DMS 273 (cell line): ENCODE data around the gene TMEM131.
"Not testable (repeated sequence)": the region's sequence is repeated elsewhere in the genome, so short reads cannot be mapped to it uniquely, and the experiment has no call there.

ENCODE experiments used
- DNase-seq: peaks from one replicate; lab custom pipeline; 2025; ENCODE audit not compliant: unreplicated experiment; lab: John Stamatoyannopoulos, UW

Gene TMEM131

DNA sequence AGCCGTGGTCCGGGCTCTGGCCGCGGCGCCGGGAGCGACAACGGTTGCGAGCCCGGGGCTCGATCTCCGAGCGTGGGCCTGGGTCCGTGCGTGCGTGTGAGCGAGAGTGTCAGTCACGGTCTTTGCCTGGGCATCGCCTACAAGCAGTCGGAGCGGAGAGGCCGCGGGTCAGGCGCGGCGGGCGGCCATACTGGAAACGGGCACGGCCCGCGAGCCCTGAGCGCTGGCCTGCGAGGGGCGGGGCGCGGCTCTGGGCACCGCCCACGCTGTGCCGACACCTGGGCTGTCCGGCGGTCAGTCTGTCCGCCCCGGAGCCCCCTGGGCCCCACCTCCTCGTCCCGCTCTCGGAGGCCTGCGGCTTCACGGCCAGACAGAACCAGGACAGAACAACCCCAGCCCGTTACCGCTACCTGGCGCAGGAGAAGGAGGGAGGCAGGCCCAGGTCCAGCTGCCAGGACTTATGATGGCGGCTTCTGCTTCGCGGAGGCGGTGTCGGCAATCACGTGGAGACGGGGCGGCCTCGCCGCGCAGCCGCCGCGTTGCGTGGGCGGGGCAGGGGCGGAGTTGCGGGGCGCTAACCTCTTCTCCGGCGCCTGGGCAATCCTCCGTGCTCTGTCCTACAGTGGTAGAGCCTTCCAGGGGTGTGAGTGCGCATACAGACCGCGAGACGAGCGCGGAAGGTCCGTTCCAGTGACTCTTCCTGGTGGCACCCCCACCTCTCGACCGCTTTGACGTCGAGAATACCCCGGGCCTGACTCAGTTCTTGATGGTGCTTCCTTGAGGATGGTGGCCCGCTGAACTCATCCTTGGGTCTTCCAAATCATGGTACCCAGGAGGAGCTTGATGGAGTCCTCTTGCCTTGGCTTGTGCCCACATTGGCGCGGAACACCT, at the start of gene TMEM131:
TMEM131 (minus strand) TSS at position 215 of the 891 bp plus-strand sequence. CDS start 286 bp downstream, outside the sequence.
- DNase-seq: peak; percentile 97

GRCh38 chr2:98044730-98045129, 49.0 kb upstream of the TMEM131 start:
- DNase-seq: not testable (repeated sequence)

GRCh38 chr2:98043101-98043500, 47.4 kb upstream of the TMEM131 start:
- DNase-seq: no peak

DNA sequence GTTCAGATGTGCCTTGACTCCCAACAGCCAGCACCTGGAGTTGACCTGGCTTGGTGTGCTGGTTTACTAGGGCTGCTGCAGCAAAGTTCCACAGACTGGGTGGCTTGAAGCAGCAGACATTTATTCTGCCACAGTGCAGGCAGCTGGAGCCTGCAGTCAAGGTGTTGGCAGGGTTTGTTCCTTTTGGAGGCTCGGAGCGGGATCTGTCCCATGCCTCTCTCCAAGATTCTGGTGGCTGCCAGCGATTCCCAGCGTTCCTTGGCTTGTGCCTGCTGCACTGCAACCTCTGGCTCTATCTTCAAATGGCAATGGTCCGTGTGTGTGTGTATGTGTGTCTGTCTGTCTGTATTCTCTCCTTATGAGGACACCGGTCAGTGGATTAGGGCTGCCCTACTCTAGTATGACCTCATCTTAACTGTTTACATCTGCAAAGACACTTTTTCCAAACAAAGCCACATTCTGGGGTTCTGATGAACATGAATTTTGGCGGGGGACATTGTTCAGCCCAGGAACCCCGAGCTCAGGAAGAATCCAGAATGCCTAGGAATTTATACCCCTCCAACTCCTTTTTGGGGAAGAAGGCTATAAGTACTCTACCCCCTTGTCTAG, 44.7 kb upstream of the TMEM131 start:
- DNase-seq: no peak

GRCh38 chr2:98039085-98039756, 43.5 kb upstream of the TMEM131 start:
- DNase-seq: no peak

DNA sequence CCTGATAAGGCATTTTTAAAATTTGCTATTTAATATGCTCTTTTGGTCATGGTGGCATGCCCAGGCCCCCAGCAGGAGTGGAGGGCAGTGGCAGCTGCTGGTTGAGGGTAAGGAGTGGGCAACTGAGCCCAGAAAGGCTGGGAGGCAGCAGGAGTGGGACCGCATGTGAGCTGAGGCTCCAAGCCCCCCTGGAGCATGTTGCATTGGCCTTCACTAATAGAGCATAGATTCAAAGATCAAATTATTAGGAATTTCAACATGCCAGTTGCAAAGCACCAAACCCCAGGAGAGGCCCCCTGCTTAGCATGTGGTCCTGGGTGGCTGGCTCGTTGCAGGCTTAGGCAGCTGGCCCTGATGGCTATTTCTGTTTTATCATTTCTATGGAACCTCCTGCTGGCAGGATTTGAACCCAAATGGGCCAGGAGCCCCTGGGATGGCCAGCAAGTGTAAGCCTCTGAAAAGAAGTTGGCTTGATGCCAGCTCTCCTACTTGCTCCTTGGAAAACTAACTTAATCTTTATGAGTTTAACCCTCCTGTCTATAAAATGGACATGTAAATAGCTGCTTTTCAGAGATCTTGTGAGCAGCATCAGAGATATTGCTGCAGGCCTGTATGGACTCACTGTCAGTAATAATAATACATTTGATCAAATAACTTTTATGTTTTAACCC, 42.1 kb upstream of the TMEM131 start:
- peak; percentile 26 for DNase-seq

- no peak for DNase-seq
Measured at GRCh38 chr2:98037206-98037605, 41.5 kb upstream of the TMEM131 start.

DNA sequence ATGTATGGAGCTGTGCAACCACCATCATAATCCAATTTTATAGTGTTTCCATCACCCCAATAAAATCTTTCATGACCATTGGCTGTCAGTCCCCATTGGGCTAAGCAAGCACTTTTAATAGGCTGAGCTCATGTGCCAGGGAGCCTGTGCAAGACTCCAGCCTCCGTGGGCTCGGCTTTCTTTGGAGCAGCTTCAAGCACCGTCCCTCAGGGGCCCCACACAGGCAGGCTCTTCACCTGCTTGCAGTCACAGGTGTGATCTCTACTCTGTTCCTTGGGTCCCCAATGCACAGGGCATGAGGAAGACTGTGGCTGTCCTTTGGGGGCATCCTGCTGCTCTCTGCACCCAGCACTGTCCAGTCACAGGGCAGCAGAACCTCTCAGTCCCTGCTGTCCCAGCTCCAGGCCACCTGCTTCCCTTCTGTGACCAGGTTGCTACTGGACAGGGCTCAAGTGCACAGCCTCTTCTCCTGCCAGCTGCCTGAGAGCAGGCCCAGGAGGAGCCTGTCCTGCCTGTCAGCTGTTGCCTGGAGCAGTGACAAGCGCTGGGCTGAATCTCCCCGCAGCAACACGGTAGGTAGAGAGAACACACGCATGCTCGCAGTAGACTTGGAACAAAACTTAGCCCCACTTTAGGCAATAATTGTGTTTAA, 40.7 kb upstream of the TMEM131 start:
- no peak for DNase-seq

DNA sequence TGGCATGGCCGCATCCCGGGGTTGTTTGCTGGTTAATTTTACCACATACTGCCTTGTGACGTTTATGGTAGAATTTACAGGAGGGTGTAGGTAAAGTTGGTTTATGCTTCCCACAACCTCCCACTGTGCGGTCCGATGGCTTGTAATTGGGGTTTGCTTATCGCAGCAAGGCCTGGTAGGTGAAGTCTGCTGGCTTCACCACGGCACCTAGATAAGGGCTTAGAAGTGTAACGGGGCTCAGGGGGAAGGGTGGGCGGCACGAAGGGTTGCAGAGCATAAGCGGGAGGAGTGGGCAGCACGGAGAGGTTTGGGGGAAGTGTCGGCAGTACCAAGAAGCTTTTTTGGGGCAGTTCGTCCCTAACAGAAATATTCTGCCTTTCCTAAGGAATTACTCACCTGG, 39.0 kb upstream of the TMEM131 start:
- no peak for DNase-seq

GRCh38 chr2:98032086-98032485, 36.3 kb upstream of the TMEM131 start:
- DNase-seq: no peak

DNA sequence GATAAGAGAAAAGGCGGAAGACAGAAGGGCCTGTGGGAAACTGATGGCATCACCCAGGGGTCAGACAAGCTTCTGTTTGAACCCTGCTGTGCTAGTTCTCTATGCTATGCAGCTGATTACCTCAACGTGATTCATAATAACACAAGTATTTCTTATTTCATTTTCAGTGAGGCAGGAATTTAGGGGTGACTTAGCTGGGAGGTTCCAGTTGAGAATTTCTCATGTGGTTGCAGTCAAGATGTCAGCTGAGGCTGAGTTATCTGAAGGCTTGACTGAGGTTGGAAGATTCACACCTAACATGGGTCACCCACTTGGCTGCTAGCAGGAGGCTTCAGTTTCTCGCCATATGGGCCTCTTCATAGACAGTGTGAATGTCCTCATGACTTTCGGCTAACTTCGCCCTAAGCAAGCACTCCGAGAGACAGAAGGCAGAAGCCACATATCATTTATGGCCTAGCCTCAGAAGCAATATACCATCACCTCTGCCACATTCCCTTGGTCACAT, 34.0 kb upstream of the TMEM131 start:
- no peak for DNase-seq

- DNase-seq: no peak
Measured at GRCh38 chr2:98028931-98029717, 33.4 kb upstream of the TMEM131 start.

- no peak for DNase-seq
Measured at GRCh38 chr2:98028101-98028561, 32.4 kb upstream of the TMEM131 start.

DNA sequence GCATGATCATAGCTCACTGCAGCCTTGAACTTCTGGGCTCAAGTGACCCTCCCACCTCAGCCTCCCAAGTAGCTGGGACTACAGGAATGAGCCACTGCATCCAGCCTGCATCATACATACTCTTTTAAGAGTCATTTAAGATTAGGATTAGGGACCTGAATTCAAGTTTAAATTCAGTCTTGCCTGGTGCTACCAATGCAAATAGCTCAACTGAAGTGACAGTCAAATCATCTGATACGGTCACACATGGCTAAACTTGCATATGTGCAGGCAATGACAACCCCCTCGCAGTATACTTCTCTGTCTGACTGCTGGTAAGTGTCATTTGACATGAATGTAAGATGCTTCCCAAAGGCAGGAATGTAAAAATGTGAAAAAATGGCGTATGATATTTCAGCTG, 31.8 kb upstream of the TMEM131 start:
- no peak for DNase-seq

- DNase-seq: no peak
Measured at GRCh38 chr2:98026927-98027522, 31.3 kb upstream of the TMEM131 start.

DNA sequence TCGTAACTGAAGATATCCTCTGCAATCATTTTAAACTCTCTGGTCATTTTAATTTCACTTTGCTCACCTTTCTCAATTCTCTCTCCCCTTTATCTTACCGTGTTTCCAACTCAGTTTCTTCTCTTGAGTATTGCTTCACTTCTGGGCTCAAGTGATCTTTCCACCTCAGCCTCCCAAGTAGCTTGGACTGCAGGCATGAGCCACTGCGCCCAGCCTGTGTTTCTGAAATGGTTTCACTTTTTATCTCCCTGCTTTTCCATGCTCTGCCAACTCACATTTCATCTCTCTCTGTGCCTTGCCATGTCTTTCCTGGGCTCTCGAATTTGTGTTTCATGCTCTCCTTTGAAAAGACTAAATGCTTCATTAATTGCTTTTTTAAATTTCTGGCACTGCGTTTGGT, 30.5 kb upstream of the TMEM131 start:
- no peak for DNase-seq

GRCh38 chr2:98025481-98026037, 29.8 kb upstream of the TMEM131 start:
- DNase-seq: peak; percentile 13

- DNase-seq: not testable (repeated sequence)
Measured at GRCh38 chr2:98022067-98022466, 26.3 kb upstream of the TMEM131 start.
